ENCODE data around the gene TRIM26. TPM values are rescaled to one million over a fixed set of nuclear protein-coding genes. Genes with fewer than 3 reads are reported as not detected.
A peak's percentile ranks its signal among the peaks of the same experiment; 100 is the strongest.

TRIM26 gene
- total and polyA plus RNA-seq, 2 of the 13 experiments (the other 11 are each of a cell fraction or from before 2014, with no cell fraction given), result 27.1 to 38.7 TPM

- peak; percentile 37; the same call in 1 of the 2 replicates for TF ChIP-seq FOXK1 (CRISPR knock-in tag; IDR thresholded peaks at IDR 0.05; ENCODE audit: borderline replicate concordance, low read depth)
- TF ChIP-seq REST (IDR thresholded peaks at IDR 0.05; ENCODE audit: borderline replicate concordance in 1 of 2, low read depth in 1 of 2, low read length in 2 of 2), result no peak
- no peak for TF ChIP-seq YEATS4 (CRISPR knock-in tag; IDR thresholded peaks at IDR 0.05; ENCODE audit: borderline replicate concordance)
- TF ChIP-seq MYPOP (CRISPR knock-in tag; IDR thresholded peaks at IDR 0.05), result no peak
- TF ChIP-seq KDM1A (CRISPR knock-in tag; IDR thresholded peaks at IDR 0.05), result no peak
- no peak for TF ChIP-seq TFDP2 (CRISPR knock-in tag; IDR thresholded peaks at IDR 0.05)
- TF ChIP-seq FOXC1 (CRISPR knock-in tag; IDR thresholded peaks at IDR 0.05; ENCODE audit: borderline replicate concordance), result no peak
- TF ChIP-seq ZNF251 (CRISPR knock-in tag; IDR thresholded peaks at IDR 0.05), result no peak
- TF ChIP-seq NFE2 (CRISPR knock-in tag; IDR thresholded peaks at IDR 0.05), result no peak
- peak; percentile 58 for TF ChIP-seq SALL1 (CRISPR knock-in tag; IDR thresholded peaks at IDR 0.05)
- TF ChIP-seq FOXA3 (CRISPR knock-in tag; IDR thresholded peaks at IDR 0.05), result peak; percentile 84
- TF ChIP-seq HNF1B (CRISPR knock-in tag; IDR thresholded peaks at IDR 0.05), result 0 out of 2 replicates have a peak, but pooled peaks have one; percentile 28
- TF ChIP-seq FOSL2 (CRISPR knock-in tag; IDR thresholded peaks at IDR 0.05), result peak; percentile 53
- no peak for TF ChIP-seq ZNF737 (CRISPR knock-in tag; IDR thresholded peaks at IDR 0.05; ENCODE audit: borderline replicate concordance)
- TF ChIP-seq RARG (CRISPR knock-in tag; IDR thresholded peaks at IDR 0.05; ENCODE audit: low read depth), result no peak
- TF ChIP-seq ZFP82 (CRISPR knock-in tag; IDR thresholded peaks at IDR 0.05; ENCODE audit: borderline replicate concordance), result 0 out of 2 replicates have a peak, but pooled peaks have one; percentile 6
- no peak for TF ChIP-seq LBX2 (CRISPR knock-in tag; IDR thresholded peaks at IDR 0.05; ENCODE audit: borderline replicate concordance)
- TF ChIP-seq SETDB1 (CRISPR knock-in tag; IDR thresholded peaks at IDR 0.05; ENCODE audit: borderline replicate concordance), result no peak
- 0 out of 2 replicates have a peak, but pooled peaks have one; percentile 54 for TF ChIP-seq ZNF644 (CRISPR knock-in tag; IDR thresholded peaks at IDR 0.05; ENCODE audit: low read depth)
- TF ChIP-seq ZBTB37 (CRISPR knock-in tag; IDR thresholded peaks at IDR 0.05), result no peak
- no peak for TF ChIP-seq SMC3 (IDR thresholded peaks at IDR 0.05; ENCODE audit: low read length)
Observed at GRCh38 chr6:30135757-30136156, 77.4 kb downstream of the TRIM26 start, which contains the start of gene TRIM40 (continued).
